GM18873 (cell line): ENCODE results near the gene MAK.
"Not testable (repeated sequence)": the region's sequence is repeated elsewhere in the genome, so short reads cannot be mapped to it uniquely, and the experiment has no call there.

Source experiments
- ATAC-seq: cut with Tn5 transposase; IDR thresholded peaks from one replicate; pipeline ENCODE4 v1.9.1; 2021; ENCODE audit warnings: mild to moderate bottlenecking, moderate library complexity, moderate number of reproducible peaks; ENCODE audit not compliant: unreplicated experiment, low FRiP score

The MAK gene

GRCh38 chr6:10793035-10793434 is 45.3 kb downstream of the MAK start:
- ATAC-seq = no peak

- ATAC-seq = no peak
Observed at GRCh38 chr6:10792101-10792500, 46.2 kb downstream of the MAK start.

- ATAC-seq = no peak
Observed at GRCh38 chr6:10791673-10792072, 46.7 kb downstream of the MAK start.

GRCh38 chr6:10779076-10779475 is 59.3 kb downstream of the MAK start:
- ATAC-seq = no peak

- ATAC-seq = no peak
Observed at GRCh38 chr6:10778230-10778629, 60.1 kb downstream of the MAK start.

- ATAC-seq = no peak
Observed at GRCh38 chr6:10771371-10771894, 66.9 kb downstream of the MAK start.

GRCh38 chr6:10769419-10769818 is 68.9 kb downstream of the MAK start:
- no peak for ATAC-seq

- no peak for ATAC-seq
Observed at GRCh38 chr6:10763006-10763405, 75.3 kb downstream of the MAK start.

- ATAC-seq = no peak
Observed at GRCh38 chr6:10759884-10760329, 78.4 kb downstream of the MAK start.

GRCh38 chr6:10759312-10759839 is 79.0 kb downstream of the MAK start:
- ATAC-seq = no peak

GRCh38 chr6:10756085-10756484 is 82.3 kb downstream of the MAK start:
- no peak for ATAC-seq

GRCh38 chr6:10751757-10752156 is 86.6 kb downstream of the MAK start:
- not testable (repeated sequence) for ATAC-seq

- ATAC-seq = not testable (repeated sequence)
Observed at GRCh38 chr6:10750568-10750967, 87.8 kb downstream of the MAK start.

- ATAC-seq = no peak
Observed at GRCh38 chr6:10749734-10750133, 88.6 kb downstream of the MAK start.

- ATAC-seq = peak; percentile 88
Observed at GRCh38 chr6:10747251-10747972, 90.9 kb downstream of the MAK start, which contains the start of gene TMEM14B. TSS of gene TMEM14B (plus strand) at chr6:10747805. CDS start at chr6:10749246, 1,441 bp downstream.

GRCh38 chr6:10746915-10747250 is 91.5 kb downstream of the MAK start:
- no peak for ATAC-seq

GRCh38 chr6:10745116-10745515 is 93.2 kb downstream of the MAK start:
- no peak for ATAC-seq

- ATAC-seq = no peak
Observed at GRCh38 chr6:10743515-10743914, 94.8 kb downstream of the MAK start.

- no peak for ATAC-seq
Observed at GRCh38 chr6:10742251-10742650, 96.1 kb downstream of the MAK start.

- not testable (repeated sequence) for ATAC-seq
Observed at GRCh38 chr6:10741643-10742042, 96.7 kb downstream of the MAK start.

GRCh38 chr6:10740061-10740460 is 98.3 kb downstream of the MAK start:
- ATAC-seq = no peak

GRCh38 chr6:10736731-10737130 is 101.6 kb downstream of the MAK start:
- no peak for ATAC-seq
